Activated CD4-positive, CD25-positive, alpha-beta regulatory T cell treated with anti-CD3 and anti-CD28 coated beads, Interleukin-2, amount 50 U/mL, for 16 hours (primary cell): ENCODE data around the gene PLOD3.

Source experiments
- DNase-seq: peaks from one replicate; pipeline ENCODE4 v3.0.0-alpha.2; 2020; ENCODE audit warnings: low read depth, low spot score

The PLOD3 gene

GRCh38 chr7:101239191-101239950 is 22.0 kb upstream of the PLOD3 start:
- no peak for DNase-seq

DNA sequence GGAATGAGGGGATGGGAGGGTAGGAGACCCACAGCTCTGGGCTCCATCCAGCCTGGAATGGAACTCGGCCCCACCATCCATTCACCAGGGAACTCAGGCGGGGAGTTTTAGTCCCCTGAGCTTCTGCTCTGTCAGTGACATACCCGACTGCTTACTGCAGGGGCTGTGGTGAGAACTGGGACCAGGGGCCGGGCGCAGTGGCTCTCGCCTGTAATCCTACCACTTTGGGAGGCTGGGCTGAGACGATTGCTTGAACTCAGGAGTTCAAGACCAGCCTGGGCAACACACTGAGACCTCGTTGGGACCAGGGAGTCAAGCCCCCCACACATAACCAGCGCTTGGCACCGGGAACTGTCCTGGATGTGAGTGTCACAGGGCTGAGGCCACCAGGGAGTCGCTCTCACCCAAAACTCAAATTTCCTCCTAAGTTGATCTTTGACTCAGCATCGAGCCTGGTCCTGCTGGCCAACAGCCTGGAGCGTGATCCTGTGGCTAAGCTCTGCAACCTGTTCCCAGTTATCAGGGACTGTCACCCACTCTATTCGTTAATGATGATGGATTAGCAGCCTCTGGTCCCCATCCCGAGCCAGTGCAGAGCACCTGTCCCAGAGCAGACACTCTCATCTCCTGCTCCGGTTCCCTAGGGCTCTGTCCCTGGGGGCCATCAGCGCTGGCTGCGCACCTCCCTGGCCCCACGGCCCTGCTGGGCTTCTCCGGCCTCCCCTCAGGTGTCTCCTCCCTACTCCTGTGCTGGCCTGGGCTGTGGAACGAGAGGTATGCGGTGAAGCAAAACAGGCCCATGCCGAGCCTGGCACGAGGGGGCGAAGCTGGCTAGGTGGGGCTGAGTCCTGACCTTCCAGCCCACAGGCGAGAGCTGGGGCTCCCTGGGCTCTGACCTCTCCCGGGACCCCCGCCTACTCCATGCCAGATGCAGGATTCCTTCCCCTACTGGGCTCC is 21.1 kb upstream of the PLOD3 start:
- no peak for DNase-seq

DNA sequence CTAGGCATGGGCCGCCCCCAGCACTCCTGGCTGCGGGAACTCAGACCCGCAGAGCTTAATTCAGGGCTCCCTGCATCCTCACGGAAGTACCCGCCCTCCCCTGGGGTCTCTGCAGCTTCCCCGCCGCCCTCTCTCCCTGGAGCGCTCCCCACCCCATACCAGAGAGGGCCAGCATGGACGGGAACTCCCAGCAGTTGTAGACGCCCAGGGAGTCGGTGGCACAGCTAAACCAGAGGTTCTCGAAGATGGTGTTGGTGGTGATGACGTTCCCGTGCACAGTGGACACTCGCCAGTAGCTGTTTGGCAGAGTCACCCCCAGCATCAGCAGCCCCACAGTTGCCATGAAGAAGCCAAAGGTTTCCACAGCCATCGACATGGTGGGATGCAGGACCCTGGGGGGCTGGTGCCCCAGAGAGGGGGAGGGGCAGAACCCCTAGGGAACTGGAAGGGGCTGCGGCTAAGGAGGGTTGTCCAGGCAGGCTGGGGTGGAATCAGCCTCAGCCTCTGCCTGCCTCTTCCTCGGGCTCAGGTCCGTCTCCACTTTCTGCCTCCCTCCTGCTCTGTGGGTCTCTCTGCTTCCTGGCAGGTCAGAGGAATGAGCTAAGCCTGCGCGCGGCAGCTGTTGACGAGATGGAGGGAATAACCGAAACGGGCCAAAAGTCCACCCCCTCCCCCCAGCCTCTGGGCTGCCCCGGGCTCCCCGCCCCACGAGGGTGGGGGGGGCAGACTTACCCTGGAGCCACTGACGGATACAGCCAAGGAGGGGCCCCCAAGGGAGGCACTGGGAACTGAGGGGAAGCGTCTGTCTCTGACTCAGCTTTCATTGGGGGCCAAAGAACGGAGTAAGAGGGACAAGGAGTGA is 20.1 kb upstream of the PLOD3 start, which contains the start of gene CLDN15:
CLDN15 (minus strand) TSS at position 597 of the 862 bp plus-strand sequence; CDS start at position 376, 221 bp downstream.
- DNase-seq: no peak

DNA sequence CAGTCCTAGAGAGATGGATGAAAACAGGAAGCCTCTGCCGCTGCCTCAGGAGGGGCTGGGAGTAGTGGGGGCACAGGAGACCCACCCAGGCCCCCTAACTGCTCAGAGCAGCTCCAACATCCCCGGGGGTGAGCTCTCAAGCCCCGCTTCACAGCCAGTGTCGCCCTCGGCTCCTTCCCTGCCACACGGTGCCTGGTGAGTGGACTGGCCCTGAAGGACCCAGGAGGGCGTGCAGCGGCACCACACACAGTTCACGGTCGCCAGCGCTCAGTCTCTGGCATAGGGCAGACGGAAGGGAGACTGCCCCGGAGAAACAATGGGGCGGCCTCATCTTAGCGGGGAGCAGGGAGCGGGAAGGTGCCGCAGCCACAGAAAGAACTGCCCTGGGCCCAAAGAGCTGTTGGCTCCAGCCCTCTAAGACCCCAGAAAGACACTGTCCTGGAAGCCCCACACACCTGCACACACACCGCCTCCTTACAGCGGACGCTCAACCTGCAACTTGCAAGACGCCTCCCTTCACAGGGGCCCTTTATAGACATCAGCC is 19.0 kb upstream of the PLOD3 start:
- DNase-seq: no peak

GRCh38 chr7:101235522-101235921 is 18.1 kb upstream of the PLOD3 start:
- DNase-seq: no peak

DNA sequence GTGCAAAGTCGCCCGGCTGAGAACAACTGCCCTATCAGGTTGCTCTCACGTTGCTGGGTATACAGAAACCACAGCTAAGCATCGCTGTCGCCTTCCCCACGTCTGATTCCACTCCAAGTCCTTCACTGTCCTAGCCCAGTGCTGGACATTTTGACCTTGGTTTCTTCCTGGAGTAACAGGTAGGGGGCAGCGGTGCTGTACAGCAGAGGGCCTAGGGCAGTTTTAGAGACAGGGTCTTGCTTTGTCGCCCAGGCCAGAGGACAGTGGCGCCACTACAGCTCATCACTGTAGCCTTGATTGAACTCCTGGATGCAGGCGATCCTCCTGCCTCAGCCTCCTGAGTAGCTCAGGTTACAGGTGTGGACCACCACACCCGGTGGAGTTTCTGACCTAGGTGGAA is 17.7 kb upstream of the PLOD3 start:
- DNase-seq: no peak

- no peak for DNase-seq
Observed at GRCh38 chr7:101234636-101235035, 17.3 kb upstream of the PLOD3 start.

DNA sequence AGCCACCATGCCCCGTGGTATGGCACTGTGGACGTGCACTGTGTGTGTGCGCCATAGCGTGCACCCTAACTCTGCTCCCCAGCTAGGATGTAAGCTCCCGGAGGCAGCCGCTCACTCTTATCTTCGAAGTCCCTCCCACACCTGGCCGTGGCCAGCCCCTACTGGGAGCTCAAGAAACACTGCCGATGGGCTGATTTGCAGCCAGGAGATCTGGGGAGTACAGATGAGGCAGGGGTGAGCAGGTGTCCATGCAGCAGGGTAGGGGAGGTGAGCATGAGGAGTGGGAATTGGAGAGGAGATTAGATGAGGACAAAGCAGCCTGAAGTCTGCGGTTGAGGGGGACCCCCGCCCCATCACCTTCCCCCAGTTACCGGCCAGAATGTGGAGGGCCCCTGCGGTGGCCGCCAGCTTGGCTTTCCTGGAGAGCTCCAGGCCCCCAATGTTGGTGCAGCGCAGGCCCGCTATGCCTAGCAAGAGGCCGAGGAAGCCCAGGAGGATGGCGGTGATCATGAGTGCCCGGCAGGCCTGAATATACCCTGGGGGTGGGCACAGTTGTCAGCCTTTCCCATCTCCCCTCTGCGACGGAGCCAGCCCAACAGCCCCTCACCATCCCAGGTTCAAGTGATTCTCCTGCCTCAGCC is 16.6 kb upstream of the PLOD3 start:
- DNase-seq: no peak

DNA sequence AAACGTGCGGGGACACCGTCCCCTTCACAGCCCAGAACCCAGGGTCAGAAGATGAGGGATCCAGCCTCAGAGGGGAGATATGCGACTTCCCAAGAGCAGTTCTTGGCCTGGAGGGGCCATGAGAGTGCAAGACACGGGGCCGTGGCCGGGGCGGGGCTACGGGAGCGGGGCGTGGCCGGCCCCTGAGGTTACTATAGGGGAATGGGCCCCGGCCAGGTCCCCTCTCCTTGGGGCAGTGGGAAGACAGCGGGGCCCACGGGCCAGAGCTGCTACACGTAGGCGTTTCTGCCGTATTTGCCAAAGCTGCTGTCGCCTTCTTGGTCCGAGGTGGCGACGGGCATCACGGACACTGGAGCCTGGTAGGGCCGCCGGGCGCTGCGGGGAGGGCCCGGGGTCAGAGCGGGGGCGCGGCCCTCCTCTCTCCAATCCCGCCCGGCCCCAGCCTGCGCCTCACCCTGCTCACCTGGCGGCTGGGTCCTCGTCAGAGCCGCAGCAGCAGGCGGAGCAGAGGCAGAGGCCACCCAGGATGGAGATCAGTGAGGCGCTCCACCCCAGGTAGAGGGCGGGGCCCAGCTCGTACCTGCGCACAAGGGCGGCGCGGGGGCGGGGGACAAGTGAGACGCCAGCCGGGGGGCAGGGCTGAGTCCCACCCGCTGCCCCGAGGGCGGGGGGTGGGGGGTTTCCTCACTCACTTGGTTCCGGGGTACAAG is 14.9 kb upstream of the PLOD3 start:
- no peak for DNase-seq

GRCh38 chr7:101231644-101232043 is 14.3 kb upstream of the PLOD3 start:
- no peak for DNase-seq

DNA sequence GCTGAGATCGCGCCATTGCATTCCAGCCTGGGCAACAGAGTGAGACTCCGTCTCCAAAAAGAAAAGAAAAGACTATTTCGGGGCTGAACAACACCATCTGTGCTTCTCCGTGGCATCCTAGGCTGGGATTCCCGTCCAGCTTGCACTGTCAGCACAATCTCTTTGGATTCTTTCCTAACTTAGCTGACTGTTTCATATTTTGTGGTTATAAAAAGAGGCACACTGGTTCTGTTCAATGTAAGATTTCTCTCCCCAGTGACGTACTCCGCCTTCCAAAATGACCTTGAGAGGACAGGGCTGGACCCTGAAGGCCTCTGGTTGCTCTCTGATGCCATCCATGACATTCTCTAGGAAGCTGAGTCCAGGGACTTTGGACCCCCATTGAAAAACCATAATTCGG is 9.3 kb upstream of the PLOD3 start:
- DNase-seq: no peak

- DNase-seq: no peak
Observed at GRCh38 chr7:101225650-101226049, 8.3 kb upstream of the PLOD3 start.

DNA sequence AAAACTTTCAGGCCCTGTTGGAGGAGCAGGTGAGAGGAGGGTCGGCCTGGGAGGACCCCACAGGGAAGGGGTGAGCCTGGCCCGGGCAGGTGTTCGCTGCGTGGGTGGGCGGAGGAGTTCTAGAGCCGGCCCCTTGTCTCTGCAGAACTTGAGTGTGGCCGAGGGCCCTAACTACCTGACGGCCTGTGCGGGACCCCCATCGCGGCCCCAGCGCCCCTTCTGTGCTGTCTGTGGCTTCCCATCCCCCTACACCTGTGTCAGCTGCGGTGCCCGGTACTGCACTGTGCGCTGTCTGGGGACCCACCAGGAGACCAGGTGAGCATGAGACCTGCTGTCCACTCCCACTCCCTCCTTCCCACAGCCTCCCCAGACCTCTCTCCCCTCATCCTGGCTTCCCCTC is 6.1 kb upstream of the PLOD3 start:
- DNase-seq: no peak

DNA sequence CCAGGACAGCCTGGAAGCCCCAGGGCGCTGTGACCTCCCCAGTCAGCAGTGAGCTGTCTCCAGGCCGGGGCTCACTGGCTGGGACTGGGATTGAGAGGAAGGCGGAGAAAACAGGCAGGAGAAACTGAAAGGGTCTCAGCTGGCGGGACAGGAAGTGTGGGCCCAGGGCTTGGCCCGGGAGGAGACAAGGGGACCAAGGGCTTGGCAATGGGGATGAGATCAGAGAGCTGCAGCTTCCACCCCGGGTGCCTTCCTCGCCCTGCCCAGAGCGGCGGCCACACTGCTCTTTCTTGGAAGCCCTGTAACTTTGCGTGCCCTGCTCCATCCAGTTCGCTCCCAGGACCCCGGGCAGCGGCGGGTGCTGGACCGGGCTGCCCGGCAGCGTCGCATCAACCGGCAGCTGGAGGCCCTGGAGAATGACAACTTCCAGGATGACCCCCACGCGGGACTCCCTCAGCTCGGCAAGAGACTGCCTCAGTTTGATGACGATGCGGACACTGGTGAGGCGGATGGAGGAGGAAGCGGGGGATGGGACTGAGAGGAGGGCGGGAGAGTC is 5.0 kb upstream of the PLOD3 start:
- DNase-seq: no peak

- DNase-seq: no peak
Observed at GRCh38 chr7:101220295-101220694, 2.9 kb upstream of the PLOD3 start.

DNA sequence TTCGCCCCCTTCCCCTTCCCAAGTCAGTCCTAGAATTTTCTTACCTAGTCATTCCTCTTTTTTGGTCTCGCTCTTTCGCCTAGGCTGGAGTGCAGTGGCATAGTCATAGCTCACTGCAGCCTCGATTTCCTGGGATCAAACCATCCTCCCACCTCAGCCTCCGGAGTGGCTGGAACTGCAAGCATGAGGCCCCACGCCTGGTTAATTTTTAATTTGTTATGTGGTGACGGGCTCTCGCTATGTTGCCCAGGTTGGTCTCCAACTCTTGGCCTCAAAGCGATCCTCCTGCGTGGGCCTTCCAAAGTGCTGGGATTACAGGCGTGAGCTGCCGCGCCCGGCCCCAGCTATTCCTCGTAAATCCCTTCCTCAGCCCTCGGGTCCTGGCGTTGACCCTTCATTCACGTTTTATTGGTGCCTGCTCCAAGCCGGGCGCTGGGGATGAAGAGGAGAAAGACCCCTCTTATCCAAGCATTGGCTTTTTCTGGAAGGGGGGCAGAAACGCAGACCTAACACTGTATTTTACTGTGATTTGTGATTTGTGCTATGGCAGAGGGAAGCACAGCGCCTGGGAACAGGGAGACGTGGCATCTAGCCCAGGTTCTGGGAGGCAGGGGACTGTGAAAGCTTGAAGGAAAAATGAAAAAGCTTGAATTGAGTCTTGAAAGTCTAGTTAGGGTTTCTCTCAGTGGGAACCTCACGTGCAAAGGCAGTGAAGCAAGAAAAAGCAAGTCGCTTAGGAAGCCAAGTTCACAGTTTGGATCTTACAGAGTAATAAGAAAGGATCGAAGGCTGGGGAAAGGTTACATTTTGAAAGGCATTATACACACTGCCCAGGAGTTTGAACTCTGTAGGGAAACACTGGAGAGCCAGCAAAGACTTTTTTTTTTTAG is 1.1 kb upstream of the PLOD3 start:
- no peak for DNase-seq

GRCh38 chr7:101216860-101217387 is 457 bp downstream of the PLOD3 start:
- no peak for DNase-seq

DNA sequence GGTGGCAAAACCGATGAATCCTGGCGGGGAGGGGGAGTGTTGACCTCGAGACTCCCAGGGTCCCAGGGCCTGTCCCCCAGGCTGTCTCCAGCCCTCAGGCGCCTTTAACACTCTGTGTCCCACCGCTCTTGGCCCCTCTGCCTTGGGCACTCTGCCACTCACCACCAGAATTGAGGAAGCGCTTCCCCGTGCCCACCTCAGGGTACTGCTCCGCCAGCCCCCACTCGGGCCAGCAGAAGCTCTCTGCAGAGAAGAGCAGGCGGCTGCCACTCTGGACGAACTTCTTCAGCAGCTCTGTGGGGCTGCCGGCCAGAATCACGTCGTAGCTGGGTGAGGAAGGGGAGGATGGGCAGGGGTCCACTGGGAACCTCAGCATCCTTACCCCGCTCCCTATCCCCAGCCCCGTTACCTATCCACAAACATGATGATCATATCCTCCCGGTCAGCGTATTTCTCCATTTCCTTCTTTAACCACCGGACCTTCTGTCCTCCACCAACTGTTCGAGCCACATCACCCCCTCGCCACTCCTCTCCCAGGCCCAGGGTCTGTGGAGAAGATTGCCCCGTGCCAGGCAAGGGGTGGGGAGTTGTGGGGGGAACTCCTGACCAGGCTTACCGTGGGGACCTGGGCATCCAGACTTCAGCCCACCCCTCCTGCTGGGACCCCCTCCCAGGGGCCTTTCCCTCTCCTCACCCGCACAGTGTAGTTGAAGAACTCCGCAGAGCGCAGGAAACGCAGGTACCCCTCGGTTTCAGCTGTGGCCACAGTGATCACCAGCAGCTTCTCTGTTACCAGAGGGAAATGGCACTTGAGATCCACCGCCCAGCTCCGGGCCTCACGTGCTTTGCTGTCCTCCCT is 1.2 kb downstream of the PLOD3 start:
- DNase-seq: no peak
